GM19397 (cell line): ENCODE measurements around the gene ROR2.
"Not testable (repeated sequence)": the region's sequence is repeated elsewhere in the genome, so short reads cannot be mapped to it uniquely, and the experiment has no call there.

Experiments
- ATAC-seq: cut with Tn5 transposase; IDR thresholded peaks from one replicate; pipeline ENCODE4 v1.9.1; 2021; ENCODE audit warnings: mild to moderate bottlenecking, moderate library complexity; ENCODE audit not compliant: unreplicated experiment

The ROR2 gene

DNA sequence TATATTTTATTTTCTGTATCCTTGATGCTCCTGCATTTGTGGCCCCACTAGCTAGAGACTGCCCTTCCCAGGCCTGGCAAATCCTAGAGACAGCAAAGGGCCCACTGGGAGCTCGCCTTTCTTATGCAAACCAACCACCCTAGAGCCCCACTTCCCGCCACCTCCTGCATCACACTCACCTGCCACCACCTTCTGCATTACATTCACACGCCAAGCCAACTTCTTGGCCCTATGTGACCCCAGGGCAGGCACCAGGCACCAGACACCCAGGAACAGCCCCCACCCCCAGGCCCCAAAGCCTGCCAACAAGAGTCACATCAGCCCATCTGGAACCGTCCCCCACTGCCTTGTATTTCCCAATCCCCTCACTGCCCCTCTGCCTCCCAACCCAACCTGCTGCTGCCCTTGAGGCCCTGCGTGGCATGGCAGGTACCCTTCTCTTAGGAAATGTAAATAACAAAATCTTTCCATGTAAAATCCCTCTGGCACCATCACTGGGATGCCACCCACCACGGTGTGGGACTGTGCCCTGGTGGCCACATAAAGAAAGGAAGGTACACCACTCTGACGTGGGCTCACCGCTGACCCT, 22.0 kb downstream of the ROR2 start:
- no peak for ATAC-seq

DNA sequence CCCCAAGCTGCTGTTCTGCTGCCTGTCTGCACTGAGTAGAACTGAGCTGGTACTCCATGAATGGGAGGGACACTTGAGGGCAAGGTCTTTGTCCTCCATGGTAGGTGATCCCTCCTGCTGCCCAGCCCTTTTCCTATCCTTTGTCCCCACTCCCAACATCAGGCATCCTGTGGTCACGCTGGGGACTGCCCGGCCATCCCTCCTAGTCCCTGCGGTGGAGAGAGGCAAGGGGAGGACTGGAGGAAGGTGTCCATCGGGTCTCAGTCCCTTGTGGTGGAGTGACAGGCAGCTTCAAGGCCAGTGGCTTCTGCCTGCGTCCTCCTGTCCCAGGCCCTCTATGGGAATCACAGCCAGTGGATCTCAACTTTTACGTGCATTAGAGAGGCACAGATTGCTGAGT, 25.9 kb downstream of the ROR2 start:
- ATAC-seq, result no peak

DNA sequence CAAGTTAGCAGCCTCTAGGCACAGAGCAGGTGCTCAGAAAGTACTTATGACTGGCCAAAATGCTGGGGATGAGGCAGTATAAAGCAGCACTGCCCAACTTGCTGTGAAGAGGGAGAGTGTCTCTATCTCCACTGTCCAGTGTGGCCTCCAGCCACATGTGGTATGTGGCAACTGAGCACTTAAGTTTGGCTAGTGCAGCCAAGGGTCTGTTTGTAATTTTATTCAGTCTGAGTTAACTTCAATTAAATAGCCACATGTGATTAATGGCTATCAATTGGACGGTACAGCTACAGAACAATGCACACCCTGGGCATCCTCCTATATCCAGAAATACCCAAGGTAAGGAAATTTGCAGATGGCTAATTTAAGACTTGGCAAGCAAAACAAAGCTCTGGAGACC, 26.9 kb downstream of the ROR2 start:
- no peak for ATAC-seq

DNA sequence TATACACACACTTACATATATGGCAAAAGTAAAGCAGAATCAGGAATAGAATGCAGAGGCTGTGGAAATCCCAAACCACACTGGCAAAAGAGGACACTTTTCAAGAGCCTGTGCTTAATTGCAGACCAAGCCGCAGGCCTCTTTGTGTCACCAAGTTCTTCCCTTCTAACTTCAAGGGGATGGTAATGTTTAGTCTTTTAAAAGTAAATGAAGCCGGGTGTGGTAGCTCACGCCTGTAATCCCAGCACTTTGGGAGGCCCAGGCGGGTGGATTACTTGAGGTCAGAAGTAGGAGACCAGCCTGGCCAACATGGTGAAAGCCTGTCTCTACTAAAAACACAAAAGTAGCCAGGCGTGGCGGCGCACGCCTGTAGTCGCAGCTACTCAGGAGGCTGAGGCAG, 28.7 kb downstream of the ROR2 start:
- ATAC-seq, result no peak

DNA sequence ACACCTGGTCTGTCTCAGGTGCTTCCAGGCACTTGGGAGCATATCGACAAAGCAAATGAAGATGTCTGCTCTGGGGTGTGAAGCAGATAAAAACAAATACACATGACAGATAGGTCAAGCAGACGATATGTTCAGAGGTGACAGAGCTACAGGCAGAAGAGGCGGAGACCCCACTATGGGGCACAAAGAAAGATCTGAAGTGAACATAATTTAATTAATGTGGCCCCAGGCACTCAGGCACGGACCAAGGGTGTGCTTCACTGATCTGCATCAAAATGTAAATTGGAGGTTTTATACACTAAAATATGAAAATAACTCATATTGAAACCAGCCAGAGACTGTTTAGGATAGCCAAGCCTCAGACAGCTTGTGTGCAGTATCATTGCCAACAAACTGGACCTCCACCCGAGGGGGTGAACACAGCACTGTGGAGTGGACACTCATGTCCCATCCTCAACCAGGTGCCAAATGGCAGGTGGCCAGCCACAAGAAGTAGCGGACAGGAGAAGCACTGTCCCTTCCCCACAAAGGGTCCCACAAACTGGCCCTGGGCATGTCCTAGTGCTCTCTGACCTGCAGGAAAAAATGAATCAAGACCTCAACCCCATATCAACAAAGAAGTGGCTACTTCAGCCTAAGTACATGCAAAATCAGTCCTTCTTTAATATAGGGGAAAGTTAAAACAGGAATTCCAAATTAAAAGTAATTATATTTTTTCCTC, 29.2 kb downstream of the ROR2 start:
- no peak for ATAC-seq

DNA sequence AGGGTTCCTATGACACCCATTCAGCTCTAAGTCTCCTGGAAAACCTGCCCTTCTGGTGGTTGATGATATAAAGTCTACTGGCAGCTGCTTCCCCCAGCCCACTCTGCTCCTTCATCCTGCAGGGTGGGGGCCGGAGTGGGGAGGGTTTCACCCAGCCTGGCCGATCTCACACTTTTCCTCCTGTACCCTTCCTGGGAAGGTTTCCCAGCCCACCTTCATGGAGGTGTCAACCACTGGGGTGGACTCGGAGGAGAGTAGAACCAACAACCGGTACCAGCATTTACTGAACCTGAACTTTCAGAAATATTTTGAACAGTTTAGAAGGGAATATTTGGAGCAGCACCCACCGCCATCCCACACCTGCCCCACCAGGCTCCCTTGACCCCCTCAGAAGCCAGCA, 30.4 kb downstream of the ROR2 start:
- no peak for ATAC-seq

DNA sequence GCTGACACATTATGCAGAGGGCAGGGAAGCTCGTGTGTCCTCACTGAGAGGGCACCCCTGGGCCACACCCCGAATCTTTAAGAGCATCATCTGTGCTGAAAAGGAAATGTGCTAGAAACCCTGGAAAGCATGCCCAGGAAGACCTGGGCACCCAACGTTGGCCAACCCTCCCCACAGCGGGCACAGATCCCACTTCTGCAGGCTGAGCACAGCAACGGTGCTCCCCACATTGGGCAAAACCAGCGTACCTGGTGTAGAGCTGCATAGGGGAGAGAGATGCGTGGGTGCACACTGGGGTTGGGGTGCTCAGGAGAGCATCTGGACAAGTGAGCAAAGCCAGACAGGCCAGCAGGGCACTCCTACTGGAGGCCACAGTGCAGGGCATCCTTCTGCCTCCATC, 32.6 kb downstream of the ROR2 start:
- ATAC-seq, result no peak

DNA sequence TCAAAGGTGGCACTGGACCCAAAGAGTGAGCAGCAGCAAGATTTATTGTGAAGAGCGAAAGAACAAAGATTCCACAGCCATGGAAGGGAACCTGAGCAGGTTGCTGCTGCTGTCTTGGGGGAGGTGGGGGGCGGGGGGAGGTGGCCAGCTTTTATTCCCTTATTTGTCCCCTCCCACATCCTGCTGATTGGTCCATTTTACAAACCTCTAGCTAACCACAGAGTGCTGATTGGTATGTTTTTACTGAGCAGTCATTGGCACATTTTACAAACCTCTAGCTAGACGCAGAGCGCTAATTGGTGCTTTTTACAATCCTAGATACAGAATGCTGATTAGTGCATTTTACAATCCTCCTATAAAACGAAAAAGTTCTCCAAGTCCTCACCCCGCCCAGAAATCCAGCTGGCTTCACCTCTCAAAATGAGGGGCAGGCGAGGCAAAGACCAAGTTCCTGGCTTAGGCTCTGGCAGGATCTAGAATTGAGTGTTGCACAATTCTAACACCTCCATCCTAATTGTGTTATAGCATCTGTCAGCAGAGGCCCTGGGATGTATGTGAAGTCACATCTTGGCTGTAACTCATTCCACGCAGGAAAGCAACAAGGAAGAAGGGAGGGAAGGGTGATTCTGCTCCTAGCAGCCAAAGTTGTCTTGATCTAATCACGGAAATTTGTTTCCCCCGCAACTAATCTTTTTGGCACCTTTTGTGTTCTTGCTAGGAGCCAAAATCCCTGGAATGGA, 34.3 kb downstream of the ROR2 start:
- no peak for ATAC-seq

DNA sequence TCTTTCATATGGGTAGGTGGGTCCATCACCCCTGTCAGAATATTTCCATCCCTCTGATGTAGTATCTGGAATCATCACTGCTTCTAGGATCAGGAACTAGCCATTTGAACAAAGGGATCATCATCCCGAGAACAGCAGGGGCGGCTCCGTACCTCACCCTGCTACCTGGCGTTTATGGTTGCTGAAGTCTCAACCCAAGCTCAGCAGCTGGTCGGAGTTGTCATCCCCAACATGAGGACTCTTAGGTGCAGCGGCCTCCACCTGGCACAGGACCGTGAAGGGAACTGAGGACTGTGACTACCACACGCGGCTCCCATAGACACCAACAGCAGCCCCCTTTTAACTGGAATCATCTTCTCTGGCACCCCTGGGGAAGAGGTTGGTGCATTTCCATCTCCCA, 35.1 kb downstream of the ROR2 start:
- ATAC-seq, result no peak

DNA sequence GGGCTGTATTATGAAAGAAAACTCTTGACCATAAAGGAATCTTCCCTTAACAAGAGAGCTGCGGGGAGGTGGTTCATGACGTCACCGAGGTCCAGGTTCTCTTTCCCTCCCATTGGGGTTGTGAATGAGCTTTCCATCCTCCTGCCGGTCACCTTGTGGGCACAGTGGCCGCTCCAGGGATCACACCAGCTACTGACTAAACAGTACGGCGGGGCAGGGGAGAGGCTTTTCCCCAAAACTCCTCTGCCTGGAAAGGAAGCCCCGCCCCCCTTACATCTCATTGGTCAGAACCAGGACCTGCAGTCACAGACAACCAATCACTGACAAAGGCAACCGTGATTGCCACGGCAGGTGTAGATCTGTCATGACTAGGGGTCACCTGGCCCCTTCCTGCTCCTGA, 35.6 kb downstream of the ROR2 start:
- no peak for ATAC-seq

DNA sequence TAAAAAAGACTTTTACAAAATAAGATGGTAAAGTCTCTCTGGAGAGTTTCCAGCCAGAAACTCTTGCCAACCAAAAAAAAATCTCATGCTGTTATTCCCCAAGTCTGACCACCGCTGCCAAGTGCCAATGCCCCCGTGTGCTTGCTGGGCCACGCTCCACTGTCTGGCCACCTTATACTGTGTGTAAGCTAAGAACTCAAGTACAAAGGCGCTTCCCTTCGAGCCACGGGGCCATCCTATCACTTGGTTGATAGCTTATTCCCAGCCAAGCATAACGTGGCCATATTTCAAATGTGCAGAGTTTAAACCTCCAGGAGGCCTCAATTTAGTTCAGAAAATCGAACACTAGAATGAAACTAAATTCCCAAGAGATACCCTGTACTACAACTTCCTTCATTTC, 36.0 kb downstream of the ROR2 start:
- no peak for ATAC-seq

DNA sequence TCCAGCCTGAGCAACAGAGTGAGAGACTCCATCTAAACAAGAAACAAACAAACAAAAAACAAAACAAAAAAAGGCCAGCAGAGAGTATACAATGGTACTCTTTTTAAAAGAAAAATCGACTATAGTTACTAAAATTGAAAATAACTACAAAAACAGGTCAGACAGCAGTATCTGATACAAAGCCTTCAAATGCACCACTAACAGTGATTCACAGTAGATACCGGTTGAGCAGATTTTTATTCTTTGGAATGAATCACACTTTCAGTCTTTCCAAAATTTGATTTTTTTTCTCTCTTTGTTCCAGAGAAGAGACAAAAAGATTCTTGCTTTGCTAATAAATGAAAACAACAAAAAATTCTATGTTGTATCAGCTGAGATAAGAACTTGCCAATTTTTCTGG, 36.9 kb downstream of the ROR2 start:
- no peak for ATAC-seq

DNA sequence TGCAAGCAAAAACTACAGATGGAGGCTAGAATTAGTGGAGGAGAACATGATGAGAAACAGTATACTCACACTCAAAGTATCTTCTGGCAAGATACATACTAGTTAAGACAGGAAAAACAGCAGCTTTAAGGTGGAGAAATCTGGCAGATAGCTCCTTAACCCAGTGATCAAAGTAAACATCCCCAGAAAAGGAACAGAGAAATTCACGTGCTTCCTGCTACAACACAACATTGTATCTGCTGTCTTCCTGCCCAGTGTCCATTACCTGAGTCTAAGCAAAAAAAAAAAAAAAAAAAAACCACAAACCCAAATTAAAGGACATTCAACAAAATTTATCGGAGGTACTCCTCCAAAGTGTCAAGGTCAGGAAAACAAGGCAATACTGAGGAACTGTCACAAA, 38.4 kb downstream of the ROR2 start:
- ATAC-seq, result no peak

DNA sequence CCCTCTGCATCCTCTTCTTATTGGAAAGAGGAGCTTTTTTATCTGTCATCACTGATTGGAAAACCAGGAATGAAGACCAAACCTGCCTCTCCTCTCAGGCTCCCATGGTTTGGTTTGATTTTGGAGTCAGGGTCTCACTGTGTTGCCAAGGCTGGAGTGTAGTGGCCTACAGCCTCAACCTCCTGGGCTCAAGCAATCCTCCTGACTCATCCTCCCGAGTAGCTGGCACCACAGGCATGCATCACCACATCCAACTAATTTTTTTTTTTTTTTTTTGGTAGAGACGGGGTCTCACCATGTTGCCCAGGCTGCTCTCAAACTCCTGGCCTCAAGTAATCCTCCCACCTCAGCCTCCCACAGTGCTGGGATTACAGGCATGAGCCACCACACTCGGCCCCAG, 40.8 kb downstream of the ROR2 start:
- not testable (repeated sequence) for ATAC-seq

DNA sequence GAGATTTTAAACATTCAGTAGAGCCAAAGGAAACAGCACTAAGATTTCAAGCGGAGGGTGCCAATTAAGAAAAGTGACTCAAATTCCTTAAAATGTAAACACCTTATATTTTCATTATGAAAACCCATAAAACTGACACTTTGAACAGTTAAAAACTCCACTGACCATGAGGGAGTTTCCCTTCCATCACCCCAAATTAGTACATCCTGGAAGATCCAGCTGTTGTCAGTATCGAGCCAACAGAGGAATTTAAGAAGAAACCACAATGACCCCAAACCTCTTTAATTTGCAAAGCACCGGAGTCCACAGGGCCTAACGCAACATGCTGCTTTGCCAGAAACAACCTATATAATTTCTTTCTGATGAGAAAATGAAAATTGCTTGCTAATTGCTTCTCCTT, 41.3 kb downstream of the ROR2 start:
- ATAC-seq, result no peak

DNA sequence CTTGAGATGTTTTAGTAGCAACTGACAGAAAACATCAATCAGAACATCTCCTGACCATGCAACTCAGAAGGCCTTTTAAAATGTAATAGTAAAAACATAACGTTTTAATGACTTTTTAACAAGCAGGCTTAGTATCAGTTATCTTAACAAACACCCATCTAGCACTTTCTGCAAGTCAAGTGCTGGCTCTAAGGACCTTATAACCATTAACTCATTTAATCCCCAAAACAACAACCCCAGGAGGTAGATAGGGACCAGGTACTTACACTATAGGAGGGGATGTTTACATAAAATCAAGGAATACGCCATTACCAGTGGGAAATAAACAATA, 41.8 kb downstream of the ROR2 start:
- ATAC-seq, result no peak

DNA sequence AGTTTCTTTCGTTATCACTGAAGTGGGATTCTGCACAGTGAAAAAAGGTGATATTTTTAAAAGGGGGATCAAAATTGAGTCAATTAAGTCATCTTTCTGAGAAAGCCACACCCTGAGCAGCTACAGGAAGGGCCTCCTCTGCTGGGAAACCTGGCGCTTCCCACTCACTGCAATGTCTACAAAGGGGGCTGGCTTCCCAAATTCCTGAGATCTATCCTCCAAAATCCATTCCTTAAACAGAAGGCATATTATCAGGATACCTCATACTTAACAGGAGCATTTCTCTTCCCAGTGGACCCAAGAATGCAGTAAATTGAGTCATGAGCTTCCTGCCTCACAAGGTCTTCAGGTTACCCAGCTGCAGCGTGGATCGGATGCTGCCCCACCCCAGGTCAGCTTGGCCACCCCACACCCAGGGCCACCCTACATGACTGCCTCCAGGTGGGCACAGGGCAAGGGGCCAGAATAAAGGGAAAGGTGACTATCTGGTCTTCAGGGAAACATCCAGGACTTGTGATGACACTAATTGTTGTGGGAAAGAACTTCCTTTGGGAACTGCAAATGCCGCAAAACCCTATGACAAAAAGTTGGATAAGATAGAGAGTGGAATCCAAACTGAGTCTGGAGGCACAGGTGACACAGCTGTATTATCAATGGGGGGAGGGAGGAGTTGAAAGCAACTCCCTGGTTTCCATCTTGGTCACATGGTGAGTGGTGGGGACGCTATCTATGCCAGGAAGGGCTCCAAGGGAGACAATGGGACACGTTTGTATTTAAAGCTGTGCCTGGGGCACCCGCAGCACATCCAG, 42.3 kb downstream of the ROR2 start:
- ATAC-seq, result no peak

DNA sequence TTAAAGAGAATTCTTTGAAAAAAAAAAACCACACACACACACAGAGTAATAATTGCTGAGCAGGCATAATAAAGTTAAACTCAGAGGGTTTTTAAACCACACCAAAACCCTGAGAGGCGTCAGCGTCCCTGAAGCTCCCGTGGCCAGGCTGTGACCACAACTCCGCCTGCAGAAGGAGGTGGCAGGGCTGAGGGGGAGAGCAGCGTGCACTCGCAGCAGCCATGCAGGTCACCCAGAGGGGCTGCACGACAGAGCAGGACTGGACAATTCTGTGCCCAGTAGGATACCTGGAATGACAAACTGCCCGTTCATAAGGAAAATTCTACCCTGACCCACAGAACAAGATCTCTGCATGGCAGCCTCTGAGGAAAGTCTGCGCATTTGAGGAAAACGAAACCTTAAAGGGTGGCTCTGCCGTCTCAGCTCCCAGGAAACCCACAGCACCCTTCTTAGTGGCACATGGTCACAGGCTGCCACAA, 44.0 kb downstream of the ROR2 start:
- ATAC-seq, result no peak

DNA sequence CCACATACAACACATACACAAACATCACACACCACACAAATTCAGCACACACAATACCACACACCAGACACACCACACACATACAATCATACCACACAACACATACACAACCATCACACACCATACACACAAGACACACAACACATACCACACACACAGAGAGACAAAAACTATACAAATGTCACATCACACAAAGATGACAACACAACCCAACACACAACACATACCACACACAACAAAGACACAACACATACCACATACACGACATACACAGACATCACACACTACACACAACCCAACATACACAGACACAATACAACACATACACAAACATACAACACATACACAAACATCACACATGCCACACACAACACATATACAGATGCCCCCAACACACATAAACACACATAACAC, 44.8 kb downstream of the ROR2 start:
- ATAC-seq, result no peak

DNA sequence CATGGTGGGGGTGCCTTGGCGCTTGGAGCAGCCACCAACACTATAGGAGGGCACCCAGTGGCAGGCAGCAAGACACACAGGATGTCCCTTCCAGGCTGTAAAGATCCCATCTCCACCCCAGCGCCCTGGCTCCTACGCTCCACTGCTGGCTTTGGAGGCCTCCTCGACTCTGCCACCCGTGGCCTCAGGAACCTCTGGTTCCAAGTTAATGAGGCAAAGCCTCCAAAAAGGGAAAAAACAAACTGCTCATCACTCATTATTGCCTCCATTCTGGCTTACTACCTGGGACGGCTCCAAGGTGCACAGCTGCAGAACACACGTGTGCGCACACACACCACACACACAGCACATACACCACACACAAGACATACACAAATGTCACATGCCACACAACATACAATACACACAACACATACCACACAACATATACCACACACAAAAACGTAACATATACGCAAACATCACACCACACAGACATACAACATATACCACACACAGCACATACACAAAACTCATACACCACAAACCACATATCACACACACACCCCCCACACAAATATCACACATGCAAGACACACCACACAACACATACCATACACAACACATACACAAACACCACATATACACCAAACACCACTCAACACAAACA, 45.3 kb downstream of the ROR2 start:
- ATAC-seq, result no peak
